Adipocyte (in vitro differentiated cells): Measurements from ENCODE around the gene ZNF229.
A peak's percentile ranks its signal among the peaks of the same experiment; 100 is the strongest.
"Not testable (repeated sequence)": the region's sequence is repeated elsewhere in the genome, so short reads cannot be mapped to it uniquely, and the experiment has no call there.

Source experiments
- DNase-seq: peaks from one replicate; pipeline ENCODE4 v3.0.0-alpha.2; 2015; ENCODE audit warnings: low read depth
- H3K27me3 ChIP-seq: replicated peaks from 2 replicates; pipeline ENCODE4 v1.7.0; 2013; ENCODE audit warnings: mild to moderate bottlenecking, low read length, moderate library complexity; ENCODE audit not compliant: control insufficient read depth, insufficient read depth
- H3K36me3 ChIP-seq: 2 replicates; pipeline ENCODE4 v1.7.0; 2013; ENCODE audit warnings: low read length, mild to moderate bottlenecking, moderate library complexity; ENCODE audit not compliant: control insufficient read depth, insufficient read depth, severe bottlenecking
- H3K4me1 ChIP-seq: 2 replicates; pipeline ENCODE4 v1.7.0; 2013; ENCODE audit warnings: mild to moderate bottlenecking, low read length, moderate library complexity; ENCODE audit not compliant: control insufficient read depth, insufficient read depth
- H3K4me3 ChIP-seq: 2 replicates; pipeline ENCODE4 v1.7.0; 2013; ENCODE audit warnings: mild to moderate bottlenecking, low read length, moderate library complexity
- H3K9ac ChIP-seq: 2 replicates; pipeline ENCODE4 v1.7.0; 2013; ENCODE audit warnings: mild to moderate bottlenecking, low read length, moderate library complexity
- H3K9me3 ChIP-seq: 2 replicates; pipeline ENCODE4 v1.7.0; 2013; ENCODE audit warnings: mild to moderate bottlenecking, low read length, moderate library complexity; ENCODE audit not compliant: control insufficient read depth

ZNF229 gene

GRCh38 chr19:44447916-44448674 is at the start of gene ZNF229:
Gene ZNF229 (minus strand): TSS chr19:44448472. CDS start chr19:44442847, 5,625 bp downstream.
- peak; percentile 95 for DNase-seq
- Histone ChIP-seq H3K4me1 (no peaks in the 10 kb centered on the region), H3K27me3 (no peaks in the 10 kb centered on the region), H3K36me3 (peaks cover 12% of the 10 kb centered on the region), H3K9me3 (peaks cover 43% of the 10 kb centered on the region), H3K4me3 (peak within 1 kb of the TSS; percentile 86), H3K9ac (peak within 1 kb of the TSS; percentile 73)

- Histone ChIP-seq H3K4me3 (no peak overlapping the region), H3K4me1 (peaks cover 9% of the 10 kb centered on the region), H3K27me3 (no peaks in the 10 kb centered on the region), H3K36me3 (peaks cover 53% of the 10 kb centered on the region), H3K9me3 (peaks cover 54% of the 10 kb centered on the region), H3K9ac (no peak overlapping the region)
- no peak for DNase-seq
Measured at GRCh38 chr19:44496711-44497110, 48.4 kb upstream of the ZNF229 start.

GRCh38 chr19:44476559-44477408 is 28.5 kb upstream of the ZNF229 start:
- H3K9me3 ChIP-seq: peaks cover 100% of the 10 kb centered on the region
- no peaks in the 10 kb centered on the region for H3K27me3 ChIP-seq
- H3K4me3 ChIP-seq: peak overlapping the region; percentile 79
- H3K4me1 ChIP-seq: no peaks in the 10 kb centered on the region
- H3K9ac ChIP-seq: no peak overlapping the region
- peaks cover 88% of the 10 kb centered on the region for H3K36me3 ChIP-seq
- peak; percentile 13 for DNase-seq

- H3K9ac ChIP-seq, H3K4me3 ChIP-seq, DNase-seq, H3K4me1 ChIP-seq, H3K27me3 ChIP-seq, H3K36me3 ChIP-seq: not testable (repeated sequence)
- peaks cover 92% of the 10 kb centered on the region for H3K9me3 ChIP-seq
Measured at GRCh38 chr19:44468730-44469129, 20.5 kb upstream of the ZNF229 start.

GRCh38 chr19:44462600-44463286 is 14.5 kb upstream of the ZNF229 start:
- H3K4me3 ChIP-seq, H3K27me3 ChIP-seq, H3K4me1 ChIP-seq, DNase-seq, H3K9ac ChIP-seq, H3K36me3 ChIP-seq: not testable (repeated sequence)
- peaks cover 58% of the 10 kb centered on the region for H3K9me3 ChIP-seq

- H3K9ac ChIP-seq, H3K4me1 ChIP-seq, DNase-seq, H3K36me3 ChIP-seq, H3K27me3 ChIP-seq, H3K4me3 ChIP-seq: not testable (repeated sequence)
- peaks cover 33% of the 10 kb centered on the region for H3K9me3 ChIP-seq
Measured at GRCh38 chr19:44456016-44456415, 7.7 kb upstream of the ZNF229 start.

GRCh38 chr19:44455100-44455499 is 6.8 kb upstream of the ZNF229 start:
- no peak overlapping the region for H3K9ac ChIP-seq
- H3K27me3 ChIP-seq: no peaks in the 10 kb centered on the region
- no peak for DNase-seq
- H3K36me3 ChIP-seq: no peaks in the 10 kb centered on the region
- H3K9me3 ChIP-seq: peaks cover 36% of the 10 kb centered on the region
- no peak overlapping the region for H3K4me3 ChIP-seq
- H3K4me1 ChIP-seq: no peaks in the 10 kb centered on the region

GRCh38 chr19:44452367-44452766 is 4.1 kb upstream of the ZNF229 start:
- no peak overlapping the region for H3K4me3 ChIP-seq
- no peaks in the 10 kb centered on the region for H3K27me3 ChIP-seq
- H3K9me3 ChIP-seq: peaks cover 36% of the 10 kb centered on the region
- H3K36me3 ChIP-seq: no peaks in the 10 kb centered on the region
- no peaks in the 10 kb centered on the region for H3K4me1 ChIP-seq
- no peak for DNase-seq
- H3K9ac ChIP-seq: no peak overlapping the region

- Histone ChIP-seq H3K9me3 (peaks cover 36% of the 10 kb centered on the region), H3K27me3 (no peaks in the 10 kb centered on the region), H3K4me3 (no peak overlapping the region), H3K36me3 (no peaks in the 10 kb centered on the region), H3K9ac (no peak overlapping the region), H3K4me1 (no peaks in the 10 kb centered on the region)
- no peak for DNase-seq
Measured at GRCh38 chr19:44451687-44452086, 3.4 kb upstream of the ZNF229 start.

GRCh38 chr19:44438441-44438840 is 9.8 kb downstream of the ZNF229 start:
- Histone ChIP-seq H3K36me3 (peaks cover 24% of the 10 kb centered on the region), H3K4me3 (no peak overlapping the region), H3K9me3 (peaks cover 16% of the 10 kb centered on the region), H3K4me1 (no peaks in the 10 kb centered on the region), H3K9ac (no peak overlapping the region), H3K27me3 (no peaks in the 10 kb centered on the region)
- DNase-seq: no peak

GRCh38 chr19:44435441-44435840 is 12.8 kb downstream of the ZNF229 start:
- Histone ChIP-seq H3K4me3 (no peak overlapping the region), H3K27me3 (no peaks in the 10 kb centered on the region), H3K9me3 (peaks cover 28% of the 10 kb centered on the region), H3K4me1 (no peaks in the 10 kb centered on the region), H3K9ac (no peak overlapping the region), H3K36me3 (peaks cover 21% of the 10 kb centered on the region)
- no peak for DNase-seq
